ENCODE results near the gene CTNNBL1. TPM values are rescaled to one million over a fixed set of nuclear protein-coding genes. Genes with fewer than 3 reads are reported as not detected.

Gene CTNNBL1
- total RNA-seq, 4 donors from 2014 or later = 11.5 to 57.2 (median 35.2) TPM

DNA sequence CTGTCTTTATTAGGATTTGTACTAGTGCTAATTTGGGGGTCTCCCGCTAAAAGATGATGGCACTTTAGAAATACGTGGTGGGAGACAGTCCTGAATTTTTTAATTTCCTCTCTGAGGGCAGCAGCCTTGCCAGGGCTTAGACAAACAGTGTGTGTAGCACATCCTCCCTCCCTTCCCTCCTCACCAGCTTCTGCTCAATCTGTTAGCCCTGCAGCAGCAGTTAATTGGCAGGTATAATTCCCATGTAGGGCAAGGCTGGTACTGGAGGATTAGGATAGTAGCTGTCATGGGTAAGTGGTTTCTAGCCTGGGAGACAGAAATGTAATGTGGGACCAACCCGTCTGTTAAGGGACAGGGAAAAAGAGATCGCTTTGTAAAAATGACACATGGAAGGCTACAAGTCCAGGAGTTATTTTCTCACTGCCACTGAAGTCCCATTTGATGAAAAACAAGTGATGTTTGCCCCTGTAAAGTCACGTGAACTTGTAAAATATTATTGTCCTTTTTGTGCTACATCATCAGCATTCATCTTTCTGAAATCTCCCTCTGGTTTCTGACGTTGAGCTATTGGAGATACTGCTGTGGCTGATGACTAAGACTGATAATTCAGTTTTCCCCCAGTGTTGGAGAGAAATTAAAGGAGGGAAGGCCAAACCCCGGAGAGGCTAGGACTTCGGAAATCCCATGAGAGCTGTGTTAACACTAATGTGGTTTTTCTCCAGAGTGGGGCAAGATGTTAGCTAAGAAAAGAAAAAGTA lies 40.6 kb downstream of the CTNNBL1 start:
- H3K27me3 ChIP-seq = no peaks in the 10 kb centered on the region
- DNase-seq = no peak
- no peaks in the 10 kb centered on the region for H3K36me3 ChIP-seq
- H3K9me3 ChIP-seq = no peaks in the 10 kb centered on the region
- intact Hi-C loops (cut with DNase I; ENCODE audit: low total_unique reads) = no loop called here
- H3K4me1 ChIP-seq = no peaks in the 10 kb centered on the region
- no peak overlapping the region for H3K4me3 ChIP-seq
- no peak for TF ChIP-seq POLR2A (IDR thresholded peaks at IDR 0.05)
- TF ChIP-seq, protein P1, sequence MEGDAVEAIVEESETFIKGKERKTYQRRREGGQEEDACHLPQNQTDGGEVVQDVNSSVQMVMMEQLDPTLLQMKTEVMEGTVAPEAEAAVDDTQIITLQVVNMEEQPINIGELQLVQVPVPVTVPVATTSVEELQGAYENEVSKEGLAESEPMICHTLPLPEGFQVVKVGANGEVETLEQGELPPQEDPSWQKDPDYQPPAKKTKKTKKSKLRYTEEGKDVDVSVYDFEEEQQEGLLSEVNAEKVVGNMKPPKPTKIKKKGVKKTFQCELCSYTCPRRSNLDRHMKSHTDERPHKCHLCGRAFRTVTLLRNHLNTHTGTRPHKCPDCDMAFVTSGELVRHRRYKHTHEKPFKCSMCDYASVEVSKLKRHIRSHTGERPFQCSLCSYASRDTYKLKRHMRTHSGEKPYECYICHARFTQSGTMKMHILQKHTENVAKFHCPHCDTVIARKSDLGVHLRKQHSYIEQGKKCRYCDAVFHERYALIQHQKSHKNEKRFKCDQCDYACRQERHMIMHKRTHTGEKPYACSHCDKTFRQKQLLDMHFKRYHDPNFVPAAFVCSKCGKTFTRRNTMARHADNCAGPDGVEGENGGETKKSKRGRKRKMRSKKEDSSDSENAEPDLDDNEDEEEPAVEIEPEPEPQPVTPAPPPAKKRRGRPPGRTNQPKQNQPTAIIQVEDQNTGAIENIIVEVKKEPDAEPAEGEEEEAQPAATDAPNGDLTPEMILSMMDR (IDR thresholded peaks at IDR 0.05) = no peak
- peak overlapping the region; percentile 58 to 70 for H3K27ac ChIP-seq

DNA sequence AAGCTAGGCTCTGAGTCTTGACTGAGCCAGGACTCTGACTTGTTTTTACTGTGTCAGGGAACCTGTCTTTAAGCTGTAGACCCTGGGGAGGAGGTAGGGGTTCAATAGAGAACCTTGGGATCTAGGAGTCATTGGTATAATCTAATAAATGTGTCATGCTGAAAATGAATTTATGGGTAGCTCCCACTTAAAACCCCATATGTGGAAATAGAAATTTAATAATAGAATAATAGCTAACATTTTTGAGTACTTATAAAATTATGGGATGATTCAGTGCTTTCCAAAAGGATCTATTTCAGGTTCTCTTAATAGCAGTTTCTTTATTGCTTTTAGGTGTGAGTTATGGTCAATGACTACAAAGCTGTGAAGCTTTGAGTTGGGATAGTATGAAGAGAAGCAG lies 41.7 kb downstream of the CTNNBL1 start:
- peak overlapping the region; percentile 58 to 70 for H3K27ac ChIP-seq
- H3K4me3 ChIP-seq = no peak overlapping the region
- H3K36me3 ChIP-seq = no peaks in the 10 kb centered on the region
- no peaks in the 10 kb centered on the region for H3K9me3 ChIP-seq
- intact Hi-C loops (cut with DNase I; ENCODE audit: low total_unique reads) = no loop called here
- DNase-seq = no peak
- no peaks in the 10 kb centered on the region for H3K27me3 ChIP-seq
- no peaks in the 10 kb centered on the region for H3K4me1 ChIP-seq
- TF ChIP-seq, protein P1 (IDR thresholded peaks at IDR 0.05) = no peak
- no peak for TF ChIP-seq POLR2A (IDR thresholded peaks at IDR 0.05)

DNA sequence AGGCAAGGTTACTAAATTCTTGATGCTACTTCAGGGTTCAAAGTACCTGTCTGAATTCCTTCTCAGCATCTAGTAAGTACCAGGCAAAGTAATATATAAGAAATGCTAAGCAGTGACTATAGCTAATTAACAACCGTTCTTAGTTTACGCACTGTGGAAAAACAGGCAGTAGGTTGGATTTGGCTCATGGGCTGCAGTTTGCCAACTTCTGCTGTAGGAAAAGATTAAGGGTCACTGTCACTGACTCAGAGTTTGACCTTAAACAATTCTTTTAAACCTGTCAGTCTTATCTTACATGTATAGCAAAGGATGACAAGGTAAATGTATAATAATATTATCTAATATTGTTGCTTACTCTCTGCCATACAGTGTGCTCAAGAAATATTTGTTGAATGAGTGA lies 42.3 kb downstream of the CTNNBL1 start:
- Histone ChIP-seq H3K36me3 (no peaks in the 10 kb centered on the region), H3K27me3 (no peaks in the 10 kb centered on the region), H3K9me3 (no peaks in the 10 kb centered on the region), H3K4me1 (no peaks in the 10 kb centered on the region), H3K4me3 (no peak overlapping the region), H3K27ac (peak overlapping the region; percentile 26 to 70)
- intact Hi-C loops (cut with DNase I; ENCODE audit: low total_unique reads) = no loop called here
- no peak for TF ChIP-seq POLR2A (IDR thresholded peaks at IDR 0.05)
- TF ChIP-seq, protein P1 (IDR thresholded peaks at IDR 0.05) = no peak
- no peak for DNase-seq

DNA sequence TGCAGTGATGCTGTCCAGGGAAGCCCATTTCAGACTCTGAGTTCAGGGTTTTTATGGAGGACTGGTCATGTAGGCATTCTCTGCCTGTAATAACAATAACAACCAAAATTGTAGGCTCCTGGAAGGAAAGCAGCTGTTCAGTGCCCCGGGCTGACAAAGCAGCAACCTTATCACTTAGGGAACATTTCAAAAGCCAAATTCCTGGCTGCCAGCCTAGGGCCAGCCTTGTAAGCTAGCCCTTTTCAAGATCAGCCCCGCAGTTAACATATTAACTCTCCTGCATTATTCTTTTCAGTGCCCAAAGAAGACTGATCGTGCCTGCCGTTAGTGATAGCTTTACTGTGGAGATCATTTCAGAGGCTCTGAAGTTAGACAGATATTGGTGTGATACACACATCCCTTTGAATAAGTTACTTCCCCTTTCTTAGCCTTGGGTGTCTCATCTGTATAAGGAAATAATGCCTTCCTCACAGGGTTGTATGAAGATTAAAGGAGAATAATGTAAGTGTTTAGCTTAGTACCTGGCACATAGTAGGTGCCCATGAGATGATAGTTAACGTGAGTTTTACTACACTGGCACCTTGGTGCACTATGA lies 44.1 kb downstream of the CTNNBL1 start:
- intact Hi-C loops (cut with DNase I; ENCODE audit: low total_unique reads) = no loop called here
- H3K4me1 ChIP-seq = no peaks in the 10 kb centered on the region

DNA sequence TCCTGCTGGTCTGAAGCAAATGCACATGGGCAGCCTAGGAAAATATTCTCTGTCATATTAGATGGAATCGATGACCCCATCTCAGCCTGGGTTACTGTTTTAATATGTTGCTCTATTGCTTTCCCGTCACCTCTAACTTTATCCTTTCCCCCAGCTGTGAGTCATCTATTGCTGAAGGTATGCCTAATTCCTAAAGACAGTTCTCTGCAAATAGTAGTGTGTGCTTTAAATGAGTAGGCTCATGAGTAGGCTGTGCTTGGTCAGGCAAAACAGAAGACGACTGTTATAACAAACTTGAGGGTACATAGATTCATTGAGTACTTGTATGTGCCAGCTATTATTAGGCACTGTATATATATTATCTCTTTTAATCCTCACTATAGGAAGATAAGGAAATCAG lies 47.2 kb downstream of the CTNNBL1 start:
- DNase-seq = no peak

More for the DNA sequence above, 44.1 kb downstream of the CTNNBL1 start:
- H3K4me3 ChIP-seq = no peak overlapping the region
- no peaks in the 10 kb centered on the region for H3K9me3 ChIP-seq
- no peaks in the 10 kb centered on the region for H3K27me3 ChIP-seq
- no peak overlapping the region for H3K27ac ChIP-seq
- no peak for TF ChIP-seq POLR2A (IDR thresholded peaks at IDR 0.05)
- TF ChIP-seq, protein P1 (IDR thresholded peaks at IDR 0.05) = no peak
- no peak for DNase-seq
- no peaks in the 10 kb centered on the region for H3K36me3 ChIP-seq

More for the DNA sequence above, 47.2 kb downstream of the CTNNBL1 start:
- Histone ChIP-seq H3K4me1 (no peaks in the 10 kb centered on the region), H3K27ac (peak overlapping the region in 1 of 2 donors; percentile 41), H3K4me3 (no peak overlapping the region), H3K36me3 (no peaks in the 10 kb centered on the region), H3K9me3 (no peaks in the 10 kb centered on the region), H3K27me3 (no peaks in the 10 kb centered on the region)
- intact Hi-C loops (cut with DNase I; ENCODE audit: low total_unique reads) = no loop called here
- TF ChIP-seq, protein P1 (IDR thresholded peaks at IDR 0.05) = no peak
- TF ChIP-seq POLR2A (IDR thresholded peaks at IDR 0.05) = no peak

All from uterus (tissue), 4 donors.